HepG2 (cell line): ENCODE data around the gene KLHL17. TPM values are rescaled to one million over a fixed set of nuclear protein-coding genes. Genes with fewer than 3 reads are reported as not detected.

Experiments used
- CBFB ChIP-seq: sonication (generic); formaldehyde crosslinking; IDR thresholded peaks from 2 replicates; pipeline ENCODE4 v1.4.0; 2020; ENCODE audit warnings: missing genetic modification reagents
- GFI1 ChIP-seq: sonication (generic); formaldehyde crosslinking; IDR thresholded peaks from 2 replicates; pipeline ENCODE4 v1.5.0; 2020; ENCODE audit warnings: missing genetic modification reagents, mild to moderate bottlenecking, borderline replicate concordance
- MEIS1 ChIP-seq: sonication (generic); formaldehyde crosslinking; IDR thresholded peaks from 2 replicates; pipeline ENCODE4 v1.9.0; 2021; ENCODE audit warnings: mild to moderate bottlenecking, missing genetic modification reagents, moderate library complexity, borderline replicate concordance
- MIXL1 ChIP-seq: IDR thresholded peaks from 2 replicates; pipeline ENCODE4 v1.6.1; 2016
- MTF1 ChIP-seq: sonication (generic); formaldehyde crosslinking; IDR thresholded peaks from 2 replicates; pipeline ENCODE4 v1.5.0; 2020; ENCODE audit warnings: missing genetic modification reagents
- PHF20 ChIP-seq: sonication (generic); formaldehyde crosslinking; IDR thresholded peaks from 2 replicates; pipeline ENCODE4 v1.5.0; 2020; ENCODE audit warnings: mild to moderate bottlenecking, missing genetic modification reagents
- PLRG1 ChIP-seq: fragments of 450-650 bp; conservative IDR thresholded peaks from 2 replicates; pipeline ENCODE4 v1.6.1; 2016
- POGK ChIP-seq: sonication (generic); formaldehyde crosslinking; conservative IDR thresholded peaks from 2 replicates; pipeline ENCODE4 v1.8.0; 2022; ENCODE audit warnings: mild to moderate bottlenecking, moderate library complexity, missing genetic modification reagents
- RAD21 ChIP-seq: fragments of 450-650 bp; formaldehyde crosslinking; IDR thresholded peaks from 2 replicates; pipeline ENCODE4 v1.5.0; 2020; ENCODE audit warnings: mild to moderate bottlenecking
- SRSF1 ChIP-seq: fragments of 200-400 bp; formaldehyde crosslinking; optimal IDR thresholded peaks from 2 replicates; pipeline ENCODE3; 2017; ENCODE audit warnings: mild to moderate bottlenecking, low read depth, low read length, moderate library complexity
- THAP8 ChIP-seq: sonication (generic); formaldehyde crosslinking; IDR thresholded peaks from 2 replicates; pipeline ENCODE4 v1.5.1; 2020; ENCODE audit warnings: missing genetic modification reagents, mild to moderate bottlenecking, borderline replicate concordance
- USF2 ChIP-seq, 2 experiments: sonication (generic) in 1 of 2; formaldehyde crosslinking in 1 of 2; IDR thresholded peaks; 2 replicates each; pipeline versions ENCODE4 v1.5.1 to v1.6.1; 2011 to 2020; ENCODE audit warnings: borderline replicate concordance in 1 of 2, low read depth in 1 of 2, low read length in 1 of 2, mild to moderate bottlenecking in 1 of 2, missing genetic modification reagents in 1 of 2, moderate library complexity in 1 of 2
- ZBTB8A ChIP-seq: sonication (generic); formaldehyde crosslinking; IDR thresholded peaks from 2 replicates; pipeline ENCODE4 v1.4.0; 2020; ENCODE audit warnings: mild to moderate bottlenecking, low read depth, missing genetic modification reagents, borderline replicate concordance
- ZFP91 ChIP-seq: sonication (generic); formaldehyde crosslinking; IDR thresholded peaks from 2 replicates; pipeline ENCODE4 v1.9.0; 2022; ENCODE audit warnings: missing genetic modification reagents, mild to moderate bottlenecking, borderline replicate concordance
- ZNF230 ChIP-seq: sonication (generic); formaldehyde crosslinking; IDR thresholded peaks from 2 replicates; pipeline ENCODE4 v1.4.0; 2020; ENCODE audit warnings: mild to moderate bottlenecking, missing genetic modification reagents
- ZNF326 ChIP-seq: sonication (generic); formaldehyde crosslinking; IDR thresholded peaks from 2 replicates; pipeline ENCODE4 v1.4.0; 2020; ENCODE audit warnings: missing genetic modification reagents, borderline replicate concordance
- ZNF550 ChIP-seq: sonication (generic); formaldehyde crosslinking; IDR thresholded peaks from 2 replicates; pipeline ENCODE4 v1.4.0; 2020; ENCODE audit warnings: mild to moderate bottlenecking, missing genetic modification reagents, borderline replicate concordance
- ZNF556 ChIP-seq: sonication (generic); formaldehyde crosslinking; IDR thresholded peaks from 2 replicates; pipeline ENCODE4 v1.4.0; 2020; ENCODE audit warnings: mild to moderate bottlenecking, missing genetic modification reagents, borderline replicate concordance
- ZNF557 ChIP-seq: sonication (generic); formaldehyde crosslinking; IDR thresholded peaks from 2 replicates; pipeline ENCODE4 v1.4.0; 2020; ENCODE audit warnings: missing genetic modification reagents
- ZNF607 ChIP-seq: sonication (generic); formaldehyde crosslinking; IDR thresholded peaks from 2 replicates; pipeline ENCODE4 v1.5.1; 2020; ENCODE audit warnings: missing genetic modification reagents, mild to moderate bottlenecking, borderline replicate concordance
- ZNF782 ChIP-seq: sonication (generic); formaldehyde crosslinking; IDR thresholded peaks from 2 replicates; pipeline ENCODE4 v1.4.0; 2020; ENCODE audit warnings: missing genetic modification reagents, mild to moderate bottlenecking, borderline replicate concordance
- ZSCAN21 ChIP-seq: sonication (generic); formaldehyde crosslinking; IDR thresholded peaks from 2 replicates; pipeline ENCODE4 v1.8.0; 2022; ENCODE audit warnings: mild to moderate bottlenecking, missing genetic modification reagents, moderate library complexity, borderline replicate concordance
- polyA plus RNA-seq, 8 experiments: library from polyadenylated mRNA; depleted of rRNA in 3 of 8; stranded (reverse) in 7 of 8; unstranded in 1 of 8; fragments of >200 nt; fragmentation: Illumina TruSeq in 4 of 8; extraction: Trizol in 4 of 8; gene quantifications; 2 replicates each; pipeline versions ENCODE4 v1.2.1 to v1.2.3, GENCODE V29; 2011 to 2016; ENCODE audit warnings: low read depth in 4 of 8, missing spikeins in 1 of 8, mixed read lengths in 1 of 8; ENCODE audit not compliant: insufficient read depth in 1 of 8
- total RNA-seq, 5 experiments: library from RNA; depleted of rRNA; stranded (reverse); fragments of >200 nt; fragmentation: Illumina TruSeq; extraction: Trizol; gene quantifications; 2 replicates each; pipeline ENCODE4 v1.2.3, GENCODE V29; 2016; ENCODE audit warnings: low read depth in 1 of 5

The KLHL17 gene
- total and polyA plus RNA-seq, 2 of the 13 experiments (the other 11 are each of a cell fraction or from before 2014, with no cell fraction given), result 9.3 to 24.7 TPM

GRCh38 chr1:980602-981395 lies 20.4 kb downstream of the KLHL17 start (continued):
- no peak for TF ChIP-seq ZNF326 (CRISPR knock-in tag)
- TF ChIP-seq ZNF550 (CRISPR knock-in tag), result no peak
- 0 out of 2 replicates have a peak, but pooled peaks have one; percentile 68 for TF ChIP-seq ZNF230 (CRISPR knock-in tag)
- 0 out of 2 replicates have a peak, but pooled peaks have one; percentile 42 for TF ChIP-seq ZFP91 (CRISPR knock-in tag)
- TF ChIP-seq ZNF782 (CRISPR knock-in tag), result no peak
- TF ChIP-seq GFI1 (CRISPR knock-in tag), result no peak
- peak; percentile 41; the same call in 1 of the 2 replicates for TF ChIP-seq ZNF556 (CRISPR knock-in tag)
- no peak for TF ChIP-seq PLRG1
- no peak for TF ChIP-seq MIXL1 (CRISPR knock-in tag)
- TF ChIP-seq ZNF607 (CRISPR knock-in tag), result no peak
- no peak for TF ChIP-seq RAD21 (CRISPR knock-in tag)
- no peak for TF ChIP-seq ZSCAN21 (CRISPR knock-in tag)
- TF ChIP-seq USF2 (IDR thresholded peaks at IDR 0.05; ENCODE audit: low read depth, low read length), result no peak
- no peak for TF ChIP-seq USF2 (CRISPR knock-in tag; IDR thresholded peaks at IDR 0.05; ENCODE audit: borderline replicate concordance)
- TF ChIP-seq PHF20, result no peak
- no peak for TF ChIP-seq MTF1 (CRISPR knock-in tag)
- TF ChIP-seq THAP8 (CRISPR knock-in tag), result no peak
- no peak for TF ChIP-seq SRSF1
- no peak for TF ChIP-seq CBFB (CRISPR knock-in tag)
- 0 out of 2 replicates have a peak, but pooled peaks have one; percentile 55 for TF ChIP-seq MEIS1 (CRISPR knock-in tag)
- TF ChIP-seq POGK (CRISPR knock-in tag), result peak; percentile 91
- no peak for TF ChIP-seq ZNF557 (CRISPR knock-in tag)
- TF ChIP-seq ZBTB8A (CRISPR knock-in tag), result no peak
